Muscle of leg (tissue), 11 donors: Measurements from ENCODE around the gene MOCS3. TPM values are rescaled to one million over a fixed set of nuclear protein-coding genes. Genes with fewer than 3 reads are reported as not detected.

ENCODE experiments used
- DNase-seq: peaks from one replicate; pipeline ENCODE4 v3.0.0; 2013
- H3K27ac ChIP-seq: one replicate; pipeline ENCODE4 v1.5.1; 2013; ENCODE audit warnings: mild to moderate bottlenecking, low read length, control low read depth
- H3K27me3 ChIP-seq: one replicate; pipeline ENCODE4 v1.6.1; 2013; ENCODE audit warnings: low read length; ENCODE audit not compliant: control insufficient read depth, insufficient read depth
- H3K36me3 ChIP-seq: one replicate; pipeline ENCODE4 v1.6.1; 2013; ENCODE audit warnings: low read length; ENCODE audit not compliant: control insufficient read depth, insufficient read depth
- H3K4me1 ChIP-seq: one replicate; pipeline ENCODE4 v1.6.1; 2013; ENCODE audit warnings: low read length; ENCODE audit not compliant: control insufficient read depth, insufficient read depth
- H3K4me3 ChIP-seq: one replicate; pipeline ENCODE4 v1.5.1; 2013; ENCODE audit warnings: low read length, control low read depth
- H3K9me3 ChIP-seq: replicated peaks from 2 replicates; pipeline ENCODE4 v1.6.1; 2013; ENCODE audit warnings: low read depth, low read length; ENCODE audit not compliant: control insufficient read depth
- WGBS: methylation state at CpG from one replicate; pipeline ENCODE4 v1.1.5; 2013; ENCODE audit warnings: missing lambda C conversion rate; ENCODE audit not compliant: insufficient coverage; 5-methylcytosine and 5-hydroxymethylcytosine counted together
- polyA plus RNA-seq, 8 donors: library from polyadenylated mRNA; unstranded; fragments of 120-200 nt; gene quantifications; one replicate each; pipeline versions ENCODE4 v1.2.1 to v1.2.3, GENCODE V29; 2013; ENCODE audit warnings: inconsistent platforms in 1 of 8, low replicate concordance in 1 of 8; ENCODE audit not compliant: insufficient read length in 8 of 8, insufficient read depth in 1 of 8
- total RNA-seq: library from RNA; stranded (reverse); fragments of 120-200 nt; gene quantifications from one replicate; pipeline ENCODE4 v1.2.4, GENCODE V29; 2013

The MOCS3 gene
- total and polyA plus RNA-seq, 9 donors = 2.9 to 4.0 (median 3.4) TPM

DNA sequence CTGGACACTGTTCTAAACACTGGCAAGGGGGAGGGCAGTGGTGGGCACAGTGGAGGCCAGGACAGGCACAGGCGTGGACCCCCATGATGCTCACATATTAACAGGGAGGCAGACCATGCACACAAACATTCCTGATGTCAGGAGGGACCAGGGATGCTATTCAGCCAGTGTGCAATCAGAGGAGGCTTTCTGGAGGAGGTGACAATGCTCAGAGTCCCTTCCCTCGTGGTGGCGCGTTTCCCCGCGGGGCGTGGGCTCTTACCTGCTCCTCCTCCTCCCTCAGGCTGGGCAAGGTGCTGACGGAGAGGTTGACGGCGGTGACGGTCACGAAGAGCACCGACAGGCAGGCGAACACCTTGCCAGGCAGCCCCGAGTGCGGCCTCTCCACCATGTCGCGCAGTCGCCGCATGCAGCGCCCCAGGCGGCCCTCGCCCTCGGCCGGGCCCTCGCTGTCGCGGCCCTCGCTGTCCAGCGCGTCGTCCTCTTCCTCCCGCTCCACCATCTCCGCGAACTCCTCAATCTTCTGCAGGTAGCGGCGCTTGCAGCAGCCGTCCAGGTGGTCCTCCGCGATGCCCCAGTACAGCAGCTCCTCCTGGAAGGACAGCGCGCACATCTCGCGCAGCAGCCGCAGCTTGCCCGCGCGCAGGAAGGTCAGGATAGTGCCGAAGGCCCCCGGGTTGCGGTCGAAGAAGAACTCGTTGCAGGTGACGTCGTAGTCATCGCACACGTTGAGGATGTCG, 50.9 kb downstream of the MOCS3 start:
- no peaks in the 10 kb centered on the region for H3K9me3 ChIP-seq
- no peaks in the 10 kb centered on the region for H3K4me1 ChIP-seq
- 81% methylated on average over 58 of the region's 58 CpGs for WGBS
- no peaks in the 10 kb centered on the region for H3K36me3 ChIP-seq
- no peak overlapping the region for H3K4me3 ChIP-seq
- no peaks in the 10 kb centered on the region for H3K27me3 ChIP-seq
- H3K27ac ChIP-seq = no peak overlapping the region
- DNase-seq = no peak

DNA sequence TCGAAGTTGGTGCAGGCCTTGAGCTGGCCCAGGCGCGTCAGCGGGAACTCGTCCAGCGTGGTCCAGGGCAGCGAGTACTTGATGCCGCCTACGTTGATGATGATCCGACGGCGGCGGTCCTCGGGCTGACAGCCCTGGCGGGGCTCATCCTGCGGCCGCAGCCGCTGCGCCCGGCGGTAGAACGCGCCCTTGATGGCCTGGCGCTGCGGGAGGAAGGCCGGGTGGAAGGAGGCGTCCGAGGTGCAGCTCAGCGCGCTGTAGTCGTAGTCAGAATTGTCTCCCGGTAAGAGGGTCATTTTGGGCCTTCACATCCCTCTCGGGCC, 51.4 kb downstream of the MOCS3 start:
- H3K4me3 ChIP-seq = no peak overlapping the region
- no peak for DNase-seq
- H3K27ac ChIP-seq = no peak overlapping the region
- H3K9me3 ChIP-seq = no peaks in the 10 kb centered on the region
- no peaks in the 10 kb centered on the region for H3K4me1 ChIP-seq
- H3K27me3 ChIP-seq = no peaks in the 10 kb centered on the region
- 88% methylated on average over 33 of the region's 33 CpGs for WGBS
- no peaks in the 10 kb centered on the region for H3K36me3 ChIP-seq

DNA sequence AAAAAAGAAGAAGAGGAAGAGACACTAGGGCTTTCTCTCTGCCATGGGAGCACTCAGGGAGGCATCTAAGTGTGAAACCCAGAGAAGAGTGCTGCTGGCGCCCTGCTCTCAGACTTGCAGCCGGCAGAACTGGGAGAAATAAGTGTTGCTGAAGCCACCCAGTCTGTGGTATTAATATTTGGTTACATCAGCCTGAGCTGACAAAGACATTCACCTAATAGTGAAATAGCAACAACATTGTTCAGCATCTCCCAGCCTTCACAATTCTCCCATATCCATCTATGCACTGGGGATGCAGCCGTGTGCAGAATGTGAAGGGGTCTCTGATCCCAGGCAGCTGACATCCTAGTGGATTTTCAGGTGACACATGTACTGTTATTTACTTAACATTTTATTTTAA, 52.3 kb downstream of the MOCS3 start:
- Histone ChIP-seq H3K27me3 (no peaks in the 10 kb centered on the region), H3K4me3 (no peak overlapping the region), H3K36me3 (no peaks in the 10 kb centered on the region), H3K4me1 (no peaks in the 10 kb centered on the region), H3K9me3 (no peaks in the 10 kb centered on the region), H3K27ac (no peak overlapping the region)
- WGBS = no CpG with 5 or more reads among the region's 3 CpGs
- DNase-seq = no peak

DNA sequence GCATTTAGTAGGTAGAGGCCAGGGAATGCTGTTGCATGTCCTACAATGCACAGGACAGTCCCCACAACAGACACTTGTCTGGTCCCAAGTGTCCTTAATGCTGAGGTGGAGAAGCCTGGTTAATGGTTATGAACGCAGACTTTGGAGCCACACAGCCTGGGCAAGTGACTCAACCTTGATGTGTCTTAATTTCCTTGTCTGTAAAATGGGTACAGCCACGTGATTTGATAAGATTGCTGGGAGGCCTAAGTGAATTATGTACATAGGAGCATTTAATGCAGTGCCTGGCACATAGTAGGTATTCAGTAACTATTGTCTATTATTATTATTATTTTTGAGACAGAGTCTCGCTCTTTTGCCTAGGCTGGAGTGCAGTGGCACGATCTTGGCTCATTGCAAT, 52.9 kb downstream of the MOCS3 start:
- WGBS = 100% methylated on average over 2 of the region's 4 CpGs
- H3K27me3 ChIP-seq = peaks cover under 1% of the 10 kb centered on the region
- no peak overlapping the region for H3K4me3 ChIP-seq
- no peaks in the 10 kb centered on the region for H3K4me1 ChIP-seq
- no peaks in the 10 kb centered on the region for H3K36me3 ChIP-seq
- no peaks in the 10 kb centered on the region for H3K9me3 ChIP-seq
- DNase-seq = no peak
- H3K27ac ChIP-seq = no peak overlapping the region

DNA sequence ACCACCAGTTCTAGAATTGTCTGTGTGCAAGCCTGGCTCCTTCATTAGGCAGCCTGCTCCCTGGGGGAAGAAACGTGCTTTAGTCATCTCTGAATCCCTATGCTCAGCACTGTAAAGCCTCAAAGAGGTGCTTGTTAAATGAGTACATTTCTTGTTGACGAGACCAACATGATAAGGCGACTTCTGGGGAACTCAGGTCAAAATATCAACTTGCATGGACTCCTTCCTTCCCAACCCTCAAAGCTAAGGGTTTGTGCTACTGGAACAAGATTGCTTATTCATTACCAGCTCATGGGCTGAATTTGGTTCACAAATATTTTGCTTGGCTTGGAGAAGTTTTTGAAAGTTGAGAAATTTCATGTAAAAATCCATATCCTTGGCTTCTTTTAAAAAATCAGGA, 53.7 kb downstream of the MOCS3 start:
- Histone ChIP-seq H3K4me3 (no peak overlapping the region), H3K9me3 (no peaks in the 10 kb centered on the region), H3K36me3 (no peaks in the 10 kb centered on the region), H3K4me1 (no peaks in the 10 kb centered on the region), H3K27ac (no peak overlapping the region), H3K27me3 (peaks cover 3% of the 10 kb centered on the region)
- WGBS = 61% methylated on average over 2 of the region's 3 CpGs
- DNase-seq = no peak

Other genes starting within 250 kb of the MOCS3 start
- 0.93 TPM for gene PARD6B, start 227.2 kb upstream of the MOCS3 start, total RNA-seq
- gene PARD6B, start 227.2 kb upstream of the MOCS3 start, polyA plus RNA-seq = under 1 TPM; 0.22 to 0.97 (median 0.54) TPM
- gene BCAS4, start 163.8 kb upstream of the MOCS3 start, total RNA-seq = 4.0 TPM
- 1 to 10 TPM; 3.4 to 5.8 (median 3.8) TPM for gene BCAS4, start 163.8 kb upstream of the MOCS3 start, polyA plus RNA-seq
- gene ADNP, start 27.4 kb upstream of the MOCS3 start, total RNA-seq = 37.9 TPM
- gene ADNP, start 27.4 kb upstream of the MOCS3 start, polyA plus RNA-seq = 10 to 100 TPM; 50.3 to 68.5 (median 54.6) TPM
- gene DPM1, start 286 bp upstream of the MOCS3 start, total RNA-seq = 52.3 TPM
- 10 to 100 TPM; 41.1 to 49.7 (median 45.5) TPM for gene DPM1, start 286 bp upstream of the MOCS3 start, polyA plus RNA-seq
- 0.44 TPM for gene KCNG1, start 64.3 kb downstream of the MOCS3 start, total RNA-seq
- gene KCNG1, start 64.3 kb downstream of the MOCS3 start, polyA plus RNA-seq = 1 to 10 TPM in 3 of 8 donors, under 1 TPM in 5; 0.27 to 2.2 (median 0.58) TPM